HepG2 (cell line): ENCODE measurements around the gene ST7L. TPM values are rescaled to one million over a fixed set of nuclear protein-coding genes. Genes with fewer than 3 reads are reported as not detected.

Experiments
- ATAC-seq: fragments of 200-7000 bp; cut with Tn5 transposase; 3 replicates; pipeline ENCODE4 v1.9.1; 2020; ENCODE audit warnings: mild to moderate bottlenecking, moderate library complexity
- BruUV-seq: library from RNA; stranded (reverse); fragments of 400-500 nt; replicated peaks from 2 replicates; lab custom pipeline; 2021; lab: Mats Ljungman, UMichigan
- CTCF ChIA-PET: fragments of 300-600 bp; formaldehyde crosslinking; extraction: SDS; loops from one replicate; lab custom pipeline; 2021; ENCODE audit warnings: low total read pairs, inconsistent platforms, low intra/inter-chr PET ratio; lab: Yijun Ruan, JAX
- POLR2A ChIA-PET: fragments of 350-600 bp; sonication (Branson Sonifier 250); formaldehyde crosslinking; loops from one replicate; lab custom pipeline; 2020; ENCODE audit warnings: antibody characterized with exemption, inconsistent platforms; lab: Yijun Ruan, JAX
- DNase-seq: peaks from one replicate; pipeline ENCODE4 v3.0.0-alpha.2; 2015; ENCODE audit warnings: low spot score
- FAIRE-seq: peaks from 3 replicates; lab custom pipeline; 2011; peaks lifted over from hg19 to GRCh38; lab: Jason Lieb, UNC
- H2AFZ ChIP-seq: one replicate; pipeline ENCODE4 v1.6.1; 2011; ENCODE audit warnings: low read length, inconsistent platforms
- H3K27ac ChIP-seq: fragments of 300-600 bp; 3 replicates; pipeline ENCODE4 v1.8.0; 2011; ENCODE audit warnings: mixed run types, mild to moderate bottlenecking, mixed read lengths, low read length, inconsistent platforms; ENCODE audit not compliant: insufficient read depth; ENCODE audit errors: extremely low read length
- H3K27me3 ChIP-seq, 2 experiments: fragments of 200-600 bp in 1 of 2; 2 replicates in 1 of 2; 3 replicates in 1 of 2; pipeline versions ENCODE4 v1.6.0 to v1.8.0; 2011; ENCODE audit warnings: low read length in 2 of 2, mild to moderate bottlenecking in 2 of 2, moderate library complexity in 2 of 2, inconsistent platforms in 1 of 2; ENCODE audit not compliant: insufficient read depth in 2 of 2, control insufficient read depth in 1 of 2
- H3K36me3 ChIP-seq, 2 experiments: fragments of 200-600 bp in 1 of 2; replicated peaks in 1 of 2; 2 replicates in 1 of 2; 3 replicates in 1 of 2; pipeline versions ENCODE4 v1.5.1 to v1.8.0; 2011; ENCODE audit warnings: low read length in 2 of 2, inconsistent platforms in 1 of 2; ENCODE audit not compliant: insufficient read depth in 2 of 2, control insufficient read depth in 1 of 2
- H3K4me1 ChIP-seq: 2 replicates; pipeline ENCODE4 v1.5.1; 2012; ENCODE audit warnings: low read length, inconsistent platforms; ENCODE audit not compliant: insufficient read depth
- H3K4me2 ChIP-seq: 2 replicates; pipeline ENCODE4 v1.6.0; 2011; ENCODE audit warnings: low read depth, low read length, inconsistent platforms
- H3K4me3 ChIP-seq, 3 experiments: fragments of 200-600 bp in 1 of 3; sonication (generic), shearing (Covaris generic) in 1 of 3; replicated peaks in 1 of 3; 2 replicates each; pipeline ENCODE4 v1.5.1; 2011 to 2016; ENCODE audit warnings: low read length in 3 of 3, inconsistent platforms in 2 of 3, low read depth in 2 of 3, mild to moderate bottlenecking in 2 of 3, control low read depth in 1 of 3, mixed read lengths in 1 of 3; ENCODE audit not compliant: insufficient read depth in 1 of 3
- H3K79me2 ChIP-seq: one replicate; pipeline ENCODE4 v1.6.1; 2011; ENCODE audit warnings: low read length, inconsistent platforms; ENCODE audit not compliant: insufficient read depth
- H3K9ac ChIP-seq: 2 replicates; pipeline ENCODE4 v1.6.0; 2011; ENCODE audit warnings: mild to moderate bottlenecking, low read depth, low read length, inconsistent platforms; ENCODE audit not compliant: insufficient read depth
- H3K9me3 ChIP-seq: 2 replicates; pipeline ENCODE4 v1.5.1; 2012; ENCODE audit warnings: mild to moderate bottlenecking, low read length
- H4K20me1 ChIP-seq: 2 replicates; pipeline ENCODE4 v1.6.0; 2011; ENCODE audit warnings: inconsistent platforms, mild to moderate bottlenecking, low read length, moderate library complexity; ENCODE audit not compliant: insufficient read depth
- FOSL2 ChIP-seq: sonication (generic); formaldehyde crosslinking; IDR thresholded peaks from 2 replicates; pipeline ENCODE4 v1.4.0; 2020; ENCODE audit warnings: missing genetic modification reagents
- TCF7 ChIP-seq: sonication (generic); IDR thresholded peaks from 2 replicates; pipeline ENCODE4 v1.6.1; 2016; ENCODE audit warnings: antibody characterized with exemption, low read depth
- ZFP36L1 ChIP-seq: sonication (generic); formaldehyde crosslinking; IDR thresholded peaks from 2 replicates; pipeline ENCODE4 v1.8.0; 2022; ENCODE audit warnings: mild to moderate bottlenecking, missing genetic modification reagents, moderate library complexity
- ZFP62 ChIP-seq: sonication (generic); formaldehyde crosslinking; IDR thresholded peaks from 2 replicates; pipeline ENCODE4 v1.4.0; 2020; ENCODE audit warnings: missing genetic modification reagents
- ZNF484 ChIP-seq: sonication (generic); formaldehyde crosslinking; IDR thresholded peaks from 2 replicates; pipeline ENCODE4 v1.5.1; 2020; ENCODE audit warnings: mild to moderate bottlenecking, low read depth, missing genetic modification reagents, borderline replicate concordance
- WGBS: methylation state at CpG from one replicate; pipeline ENCODE4 v1.1.6; 2017; ENCODE audit warnings: low lambda C conversion rate; 5-methylcytosine and 5-hydroxymethylcytosine counted together
- in situ Hi-C: cut with HindIII; loops from 2 replicates; pipeline ENCODE4 v1.10.0; 2017; ENCODE audit warnings: low pct_unique_long_range_greater_than_20kb; ENCODE audit not compliant: extremely low pct_ligation_motif_present
- intact Hi-C: fragments of 100-400 bp; cut with micrococcal nuclease; formaldehyde crosslinking; loops from one replicate; pipeline ENCODE4 v1.10.0; 2022; ENCODE audit not compliant: unreplicated experiment
- polyA plus RNA-seq, 8 experiments: library from polyadenylated mRNA; depleted of rRNA in 3 of 8; stranded (reverse) in 7 of 8; unstranded in 1 of 8; fragments of >200 nt; fragmentation: Illumina TruSeq in 4 of 8; extraction: Trizol in 4 of 8; gene quantifications; 2 replicates each; pipeline versions ENCODE4 v1.2.1 to v1.2.3, GENCODE V29; 2011 to 2016; ENCODE audit warnings: low read depth in 4 of 8, missing spikeins in 1 of 8, mixed read lengths in 1 of 8; ENCODE audit not compliant: insufficient read depth in 1 of 8
- total RNA-seq, 5 experiments: library from RNA; depleted of rRNA; stranded (reverse); fragments of >200 nt; fragmentation: Illumina TruSeq; extraction: Trizol; gene quantifications; 2 replicates each; pipeline ENCODE4 v1.2.3, GENCODE V29; 2016; ENCODE audit warnings: low read depth in 1 of 5
- TF ChIP-seq, protein P1 (sequence below): sonication (generic); formaldehyde crosslinking; IDR thresholded peaks from 2 replicates; pipeline ENCODE4 v1.4.0; 2020; ENCODE audit warnings: mild to moderate bottlenecking, missing genetic modification reagents
- TF ChIP-seq, protein P2 (sequence below): sonication (generic); IDR thresholded peaks from 2 replicates; pipeline ENCODE4 v1.6.1; 2016; ENCODE audit warnings: low read depth, borderline replicate concordance

Gene ST7L
- total and polyA plus RNA-seq, 2 of the 13 experiments (the other 11 are each of a cell fraction or from before 2014, with no cell fraction given), result 8.6 to 19.9 TPM

DNA sequence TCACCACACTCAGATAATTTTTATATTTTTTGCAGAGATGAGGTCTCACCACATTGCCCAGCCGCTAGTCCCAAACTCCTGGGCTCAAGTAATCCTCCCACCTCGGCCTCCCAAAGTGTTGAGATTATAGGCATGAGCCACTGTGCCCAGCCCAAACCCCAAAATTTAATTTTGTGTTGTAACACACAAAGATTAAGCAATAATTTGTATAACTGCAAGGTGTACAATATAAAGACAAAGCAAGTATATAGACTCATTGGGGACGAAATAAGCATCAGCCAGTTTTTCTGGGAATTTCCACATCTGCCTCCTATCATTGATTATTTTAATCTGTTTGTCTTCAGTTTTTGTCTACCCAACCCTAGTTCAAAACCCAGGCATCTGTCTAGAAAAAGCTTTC, 42.7 kb downstream of the ST7L start (continued):
- TF ChIP-seq ZFP36L1 (CRISPR knock-in tag) (no peak), TCF7 (no peak), ZNF484 (CRISPR knock-in tag) (no peak), ZFP62 (CRISPR knock-in tag) (no peak)
- TF ChIP-seq, protein P1, sequence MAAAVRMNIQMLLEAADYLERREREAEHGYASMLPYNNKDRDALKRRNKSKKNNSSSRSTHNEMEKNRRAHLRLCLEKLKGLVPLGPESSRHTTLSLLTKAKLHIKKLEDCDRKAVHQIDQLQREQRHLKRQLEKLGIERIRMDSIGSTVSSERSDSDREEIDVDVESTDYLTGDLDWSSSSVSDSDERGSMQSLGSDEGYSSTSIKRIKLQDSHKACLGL (CRISPR knock-in tag), result no peak

DNA sequence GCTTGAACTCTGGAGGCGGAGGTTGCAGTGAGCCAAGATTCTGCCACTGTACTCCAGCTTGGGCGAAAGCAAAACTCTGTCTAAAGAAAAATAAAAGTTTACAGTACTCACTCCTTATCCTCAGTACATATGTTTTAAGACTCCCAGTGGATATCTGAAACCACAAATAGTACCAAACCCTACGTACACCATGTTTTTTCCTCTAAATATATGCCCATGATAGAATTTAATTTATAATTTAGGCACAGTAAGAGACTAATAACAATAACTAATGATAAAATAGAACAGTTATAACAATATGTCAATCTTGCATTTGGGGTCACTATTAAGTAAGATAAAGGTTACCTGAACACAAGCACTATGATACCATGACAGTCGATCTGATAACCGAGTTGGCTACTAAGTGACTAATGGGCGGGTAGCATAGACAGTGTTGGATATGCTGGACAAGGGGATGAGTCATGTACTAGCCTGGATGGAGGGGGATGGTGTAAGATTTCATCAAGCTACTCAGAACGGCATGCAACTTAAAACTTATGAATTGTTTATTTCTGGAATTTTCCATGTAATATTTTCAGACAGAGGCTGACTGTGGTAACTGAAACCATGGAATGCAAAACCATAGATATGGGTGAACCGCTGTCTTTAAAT, 43.7 kb downstream of the ST7L start:
- Histone ChIP-seq H3K79me2 (no peaks in the 10 kb centered on the region), H3K9ac (no peak overlapping the region), H3K9me3 (no peaks in the 10 kb centered on the region), H3K27me3 (no peaks in the 10 kb centered on the region), H2AFZ (no peak overlapping the region), H3K27ac (no peak overlapping the region), H3K4me2 (no peak overlapping the region), H4K20me1 (no peaks in the 10 kb centered on the region), H3K36me3 (peaks cover 1 to 23% of the 10 kb centered on the region in 2 experiments; a peak in 2 of 5 replicates), H3K4me1 (no peaks in the 10 kb centered on the region), H3K4me3 (no peak overlapping the region)
- in situ Hi-C loops, result no loop called here
- no TSS peak for BruUV-seq
- intact Hi-C loops, result no loop called here
- ATAC-seq (no peak), FAIRE-seq (no peak), DNase-seq (no peak)
- TF ChIP-seq FOSL2 (CRISPR knock-in tag), result peak; percentile 31; the same call in 1 of the 2 replicates
- TF ChIP-seq, protein P2, sequence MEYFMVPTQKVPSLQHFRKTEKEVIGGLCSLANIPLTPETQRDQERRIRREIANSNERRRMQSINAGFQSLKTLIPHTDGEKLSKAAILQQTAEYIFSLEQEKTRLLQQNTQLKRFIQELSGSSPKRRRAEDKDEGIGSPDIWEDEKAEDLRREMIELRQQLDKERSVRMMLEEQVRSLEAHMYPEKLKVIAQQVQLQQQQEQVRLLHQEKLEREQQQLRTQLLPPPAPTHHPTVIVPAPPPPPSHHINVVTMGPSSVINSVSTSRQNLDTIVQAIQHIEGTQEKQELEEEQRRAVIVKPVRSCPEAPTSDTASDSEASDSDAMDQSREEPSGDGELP, result no peak
- 97% methylated on average over 8 of the region's 8 CpGs for WGBS
- POLR2A ChIA-PET, result no interaction called here
- CTCF ChIA-PET, result no interaction called here
